HEK293 (cell line): ENCODE measurements around the gene UBE3B.

Experiments
- HOXC10 ChIP-seq: sonication (generic); formaldehyde crosslinking; IDR thresholded peaks from 2 replicates; pipeline ENCODE4 v1.8.1; 2023; ENCODE audit warnings: mild to moderate bottlenecking, missing genetic modification reagents
- KLF10 ChIP-seq: fragments of 450-650 bp; IDR thresholded peaks from 2 replicates; pipeline ENCODE4 v1.5.1; 2018; ENCODE audit warnings: missing biosample characterization, mild to moderate bottlenecking, missing genetic modification characterization
- KLF9 ChIP-seq: fragments of 450-650 bp; formaldehyde crosslinking; IDR thresholded peaks from 2 replicates; pipeline ENCODE4 v1.5.1; 2016; ENCODE audit warnings: missing biosample characterization, missing genetic modification characterization, low read depth
- TRIM28 ChIP-seq: IDR thresholded peaks from 2 replicates; pipeline ENCODE4 v1.6.1; 2011; ENCODE audit warnings: low read length, control low read depth, borderline replicate concordance
- YY1 ChIP-seq: fragments of 450-650 bp; formaldehyde crosslinking; IDR thresholded peaks from 2 replicates; pipeline ENCODE4 v1.5.1; 2018; ENCODE audit warnings: missing biosample characterization, missing genetic modification characterization
- YY2 ChIP-seq: fragments of 450-650 bp; formaldehyde crosslinking; IDR thresholded peaks from 2 replicates; pipeline ENCODE4 v1.5.1; 2016; ENCODE audit warnings: missing biosample characterization, missing genetic modification characterization
- ZBTB17 ChIP-seq: fragments of 450-650 bp; formaldehyde crosslinking; IDR thresholded peaks from 2 replicates; pipeline ENCODE4 v1.5.1; 2016; ENCODE audit warnings: missing biosample characterization, missing genetic modification characterization
- ZFP37 ChIP-seq: fragments of 450-650 bp; formaldehyde crosslinking; IDR thresholded peaks from 2 replicates; pipeline ENCODE4 v1.5.1; 2016; ENCODE audit warnings: missing biosample characterization, missing genetic modification characterization
- ZNF175 ChIP-seq: fragments of 450-650 bp; formaldehyde crosslinking; IDR thresholded peaks from 2 replicates; pipeline ENCODE4 v1.5.1; 2016; ENCODE audit warnings: missing biosample characterization, missing genetic modification characterization
- ZNF184 ChIP-seq: fragments of 450-650 bp; IDR thresholded peaks from 2 replicates; pipeline ENCODE4 v1.5.1; 2018; ENCODE audit warnings: missing biosample characterization, mild to moderate bottlenecking, missing genetic modification characterization
- ZNF223 ChIP-seq: fragments of 450-650 bp; formaldehyde crosslinking; IDR thresholded peaks from 2 replicates; pipeline ENCODE4 v1.5.1; 2016; ENCODE audit warnings: missing biosample characterization, missing genetic modification characterization
- ZNF302 ChIP-seq: fragments of 450-650 bp; formaldehyde crosslinking; IDR thresholded peaks from 2 replicates; pipeline ENCODE4 v1.5.1; 2016; ENCODE audit warnings: missing biosample characterization, missing genetic modification characterization, low read depth
- ZNF416 ChIP-seq: fragments of 450-650 bp; formaldehyde crosslinking; IDR thresholded peaks from 2 replicates; pipeline ENCODE4 v1.5.1; 2016; ENCODE audit warnings: missing biosample characterization, missing genetic modification characterization
- ZNF433 ChIP-seq: fragments of 450-650 bp; formaldehyde crosslinking; IDR thresholded peaks from 2 replicates; pipeline ENCODE4 v1.5.1; 2016; ENCODE audit warnings: missing biosample characterization, missing genetic modification characterization, low read depth
- ZNF558 ChIP-seq: fragments of 450-650 bp; formaldehyde crosslinking; IDR thresholded peaks from 2 replicates; pipeline ENCODE4 v1.5.1; 2016; ENCODE audit warnings: missing biosample characterization, missing genetic modification characterization
- ZNF654 ChIP-seq: fragments of 450-650 bp; formaldehyde crosslinking; IDR thresholded peaks from 2 replicates; pipeline ENCODE4 v1.5.1; 2016; ENCODE audit warnings: low read depth, missing biosample characterization, missing genetic modification characterization
- ZNF707 ChIP-seq: fragments of 450-650 bp; formaldehyde crosslinking; IDR thresholded peaks from 2 replicates; pipeline ENCODE4 v1.5.1; 2016; ENCODE audit warnings: missing biosample characterization, missing genetic modification characterization
- ZNF777 ChIP-seq: fragments of 450-650 bp; formaldehyde crosslinking; IDR thresholded peaks from 2 replicates; pipeline ENCODE4 v1.5.1; 2017; ENCODE audit warnings: missing biosample characterization, missing genetic modification characterization, borderline replicate concordance
- ZNF837 ChIP-seq: fragments of 450-650 bp; formaldehyde crosslinking; IDR thresholded peaks from 2 replicates; pipeline ENCODE4 v1.5.1; 2016; ENCODE audit warnings: missing biosample characterization, missing genetic modification characterization
- TF ChIP-seq, protein P1 (sequence below): fragments of 450-650 bp; formaldehyde crosslinking; IDR thresholded peaks from 2 replicates; pipeline ENCODE4 v1.5.1; 2016; ENCODE audit warnings: missing biosample characterization, missing genetic modification characterization
- TF ChIP-seq, protein P2 (sequence below): fragments of 450-650 bp; formaldehyde crosslinking; IDR thresholded peaks from 2 replicates; pipeline ENCODE4 v1.5.1; 2017; ENCODE audit warnings: missing biosample characterization, missing genetic modification characterization
- TF ChIP-seq, protein P3 (sequence below): fragments of 450-650 bp; formaldehyde crosslinking; IDR thresholded peaks from 2 replicates; pipeline ENCODE4 v1.5.1; 2016; ENCODE audit warnings: missing biosample characterization, missing genetic modification characterization, borderline replicate concordance
- TF ChIP-seq, protein P4 (sequence below): fragments of 450-650 bp; formaldehyde crosslinking; IDR thresholded peaks from 2 replicates; pipeline ENCODE4 v1.5.1; 2016; ENCODE audit warnings: missing biosample characterization, missing genetic modification characterization
- TF ChIP-seq, protein P5 (sequence below): fragments of 450-650 bp; formaldehyde crosslinking; IDR thresholded peaks from 2 replicates; pipeline ENCODE4 v1.5.1; 2017; ENCODE audit warnings: missing biosample characterization, missing genetic modification characterization
- TF ChIP-seq, protein P6 (sequence below): fragments of 450-650 bp; formaldehyde crosslinking; IDR thresholded peaks from 2 replicates; pipeline ENCODE4 v1.5.1; 2017; ENCODE audit warnings: missing biosample characterization, missing genetic modification characterization

UBE3B gene

DNA sequence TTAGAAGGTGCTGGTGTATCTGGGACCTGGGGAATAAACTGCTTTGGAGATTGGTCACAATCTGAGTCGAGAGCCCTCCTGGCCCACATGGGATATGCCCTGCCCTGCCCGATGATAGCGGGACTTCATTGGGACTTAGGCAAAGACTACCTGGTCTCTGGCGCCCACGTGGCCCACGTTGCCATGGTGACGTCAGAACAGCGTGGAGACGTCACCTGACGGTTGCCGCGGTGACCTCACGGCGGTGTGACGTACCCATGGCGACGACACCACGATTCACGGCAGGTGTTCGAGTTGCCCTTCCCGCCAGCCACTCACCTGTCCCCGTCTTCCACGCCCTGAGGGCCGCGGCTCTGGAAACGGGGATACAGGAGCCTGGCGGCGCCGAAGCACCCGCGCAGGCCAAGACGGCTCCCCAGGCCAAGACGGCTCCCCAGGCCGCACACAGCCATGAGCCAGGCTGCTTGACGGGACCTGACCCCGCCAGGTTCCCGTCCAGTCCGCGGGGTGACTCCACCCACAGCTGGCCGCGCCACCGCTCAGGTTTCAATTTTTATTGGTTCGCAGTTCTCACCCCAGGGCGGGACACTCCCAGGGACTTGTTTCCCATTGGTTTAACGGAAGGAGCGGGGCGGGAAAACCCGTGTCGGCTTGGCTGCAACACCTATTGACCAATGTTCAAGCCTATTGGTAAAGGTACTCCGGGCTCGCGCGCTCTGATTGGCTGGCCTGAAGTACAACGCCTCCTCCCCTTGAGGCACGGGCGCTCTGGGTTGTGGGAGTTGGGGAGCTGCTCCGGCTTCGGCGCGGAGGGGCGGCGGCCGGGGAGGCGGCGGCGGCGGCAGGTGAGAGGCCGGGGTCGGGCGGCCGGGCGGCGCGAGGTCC, 95.8 kb downstream of the UBE3B start, which contains the start of the genes MMAB and MVK (continued):
- TF ChIP-seq ZNF433 (no peak), ZNF654 (tag by site-specific recombination) (no peak), KLF9 (peak; percentile 47; the same call in 1 of the 2 replicates), ZNF837 (0 out of 2 replicates have a peak, but pooled peaks have one; percentile 68), YY2 (tag by site-specific recombination) (peak; percentile 93), ZBTB17 (tag by site-specific recombination) (peak; percentile 79), ZNF223 (tag by site-specific recombination) (0 out of 2 replicates have a peak, but pooled peaks have one; percentile 30), ZNF416 (tag by site-specific recombination) (no peak), ZFP37 (peak; percentile 75), ZNF558 (tag by site-specific recombination) (no peak), KLF10 (tag by site-specific recombination) (0 out of 2 replicates have a peak, but pooled peaks have one; percentile 50), ZNF184 (tag by site-specific recombination) (no peak), YY1 (tag by site-specific recombination) (peak; percentile 89), ZNF777 (tag by site-specific recombination) (peak; percentile 91; the same call in 1 of the 2 replicates), ZNF175 (no peak), TRIM28 (no peak), ZNF707 (tag by site-specific recombination) (no peak), HOXC10 (no peak), ZNF302 (tag by site-specific recombination) (no peak)
- TF ChIP-seq, protein P1, sequence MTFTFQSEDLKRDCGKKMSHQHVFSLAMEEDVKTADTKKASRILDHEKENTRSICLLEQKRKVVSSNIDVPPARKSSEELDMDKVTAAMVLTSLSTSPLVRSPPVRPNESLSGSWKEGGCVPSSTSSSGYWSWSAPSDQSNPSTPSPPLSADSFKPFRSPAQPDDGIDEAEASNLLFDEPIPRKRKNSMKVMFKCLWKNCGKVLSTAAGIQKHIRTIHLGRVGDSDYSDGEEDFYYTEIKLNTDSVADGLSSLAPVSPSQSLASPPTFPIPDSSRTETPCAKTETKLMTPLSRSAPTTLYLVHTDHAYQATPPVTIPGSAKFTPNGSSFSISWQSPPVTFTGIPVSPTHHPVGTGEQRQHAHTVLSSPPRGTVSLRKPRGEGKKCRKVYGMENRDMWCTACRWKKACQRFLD, result no peak
- TF ChIP-seq, protein P2, sequence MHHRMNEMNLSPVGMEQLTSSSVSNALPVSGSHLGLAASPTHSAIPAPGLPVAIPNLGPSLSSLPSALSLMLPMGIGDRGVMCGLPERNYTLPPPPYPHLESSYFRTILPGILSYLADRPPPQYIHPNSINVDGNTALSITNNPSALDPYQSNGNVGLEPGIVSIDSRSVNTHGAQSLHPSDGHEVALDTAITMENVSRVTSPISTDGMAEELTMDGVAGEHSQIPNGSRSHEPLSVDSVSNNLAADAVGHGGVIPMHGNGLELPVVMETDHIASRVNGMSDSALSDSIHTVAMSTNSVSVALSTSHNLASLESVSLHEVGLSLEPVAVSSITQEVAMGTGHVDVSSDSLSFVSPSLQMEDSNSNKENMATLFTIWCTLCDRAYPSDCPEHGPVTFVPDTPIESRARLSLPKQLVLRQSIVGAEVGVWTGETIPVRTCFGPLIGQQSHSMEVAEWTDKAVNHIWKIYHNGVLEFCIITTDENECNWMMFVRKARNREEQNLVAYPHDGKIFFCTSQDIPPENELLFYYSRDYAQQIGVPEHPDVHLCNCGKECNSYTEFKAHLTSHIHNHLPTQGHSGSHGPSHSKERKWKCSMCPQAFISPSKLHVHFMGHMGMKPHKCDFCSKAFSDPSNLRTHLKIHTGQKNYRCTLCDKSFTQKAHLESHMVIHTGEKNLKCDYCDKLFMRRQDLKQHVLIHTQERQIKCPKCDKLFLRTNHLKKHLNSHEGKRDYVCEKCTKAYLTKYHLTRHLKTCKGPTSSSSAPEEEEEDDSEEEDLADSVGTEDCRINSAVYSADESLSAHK (tag by site-specific recombination), result peak; percentile 23; the same call in 1 of the 2 replicates
- TF ChIP-seq, protein P3, sequence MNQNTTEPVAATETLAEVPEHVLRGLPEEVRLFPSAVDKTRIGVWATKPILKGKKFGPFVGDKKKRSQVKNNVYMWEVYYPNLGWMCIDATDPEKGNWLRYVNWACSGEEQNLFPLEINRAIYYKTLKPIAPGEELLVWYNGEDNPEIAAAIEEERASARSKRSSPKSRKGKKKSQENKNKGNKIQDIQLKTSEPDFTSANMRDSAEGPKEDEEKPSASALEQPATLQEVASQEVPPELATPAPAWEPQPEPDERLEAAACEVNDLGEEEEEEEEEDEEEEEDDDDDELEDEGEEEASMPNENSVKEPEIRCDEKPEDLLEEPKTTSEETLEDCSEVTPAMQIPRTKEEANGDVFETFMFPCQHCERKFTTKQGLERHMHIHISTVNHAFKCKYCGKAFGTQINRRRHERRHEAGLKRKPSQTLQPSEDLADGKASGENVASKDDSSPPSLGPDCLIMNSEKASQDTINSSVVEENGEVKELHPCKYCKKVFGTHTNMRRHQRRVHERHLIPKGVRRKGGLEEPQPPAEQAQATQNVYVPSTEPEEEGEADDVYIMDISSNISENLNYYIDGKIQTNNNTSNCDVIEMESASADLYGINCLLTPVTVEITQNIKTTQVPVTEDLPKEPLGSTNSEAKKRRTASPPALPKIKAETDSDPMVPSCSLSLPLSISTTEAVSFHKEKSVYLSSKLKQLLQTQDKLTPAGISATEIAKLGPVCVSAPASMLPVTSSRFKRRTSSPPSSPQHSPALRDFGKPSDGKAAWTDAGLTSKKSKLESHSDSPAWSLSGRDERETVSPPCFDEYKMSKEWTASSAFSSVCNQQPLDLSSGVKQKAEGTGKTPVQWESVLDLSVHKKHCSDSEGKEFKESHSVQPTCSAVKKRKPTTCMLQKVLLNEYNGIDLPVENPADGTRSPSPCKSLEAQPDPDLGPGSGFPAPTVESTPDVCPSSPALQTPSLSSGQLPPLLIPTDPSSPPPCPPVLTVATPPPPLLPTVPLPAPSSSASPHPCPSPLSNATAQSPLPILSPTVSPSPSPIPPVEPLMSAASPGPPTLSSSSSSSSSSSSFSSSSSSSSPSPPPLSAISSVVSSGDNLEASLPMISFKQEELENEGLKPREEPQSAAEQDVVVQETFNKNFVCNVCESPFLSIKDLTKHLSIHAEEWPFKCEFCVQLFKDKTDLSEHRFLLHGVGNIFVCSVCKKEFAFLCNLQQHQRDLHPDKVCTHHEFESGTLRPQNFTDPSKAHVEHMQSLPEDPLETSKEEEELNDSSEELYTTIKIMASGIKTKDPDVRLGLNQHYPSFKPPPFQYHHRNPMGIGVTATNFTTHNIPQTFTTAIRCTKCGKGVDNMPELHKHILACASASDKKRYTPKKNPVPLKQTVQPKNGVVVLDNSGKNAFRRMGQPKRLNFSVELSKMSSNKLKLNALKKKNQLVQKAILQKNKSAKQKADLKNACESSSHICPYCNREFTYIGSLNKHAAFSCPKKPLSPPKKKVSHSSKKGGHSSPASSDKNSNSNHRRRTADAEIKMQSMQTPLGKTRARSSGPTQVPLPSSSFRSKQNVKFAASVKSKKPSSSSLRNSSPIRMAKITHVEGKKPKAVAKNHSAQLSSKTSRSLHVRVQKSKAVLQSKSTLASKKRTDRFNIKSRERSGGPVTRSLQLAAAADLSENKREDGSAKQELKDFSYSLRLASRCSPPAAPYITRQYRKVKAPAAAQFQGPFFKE (tag by site-specific recombination), result peak; percentile 49; the same call in 1 of the 2 replicates
- TF ChIP-seq, protein P4, sequence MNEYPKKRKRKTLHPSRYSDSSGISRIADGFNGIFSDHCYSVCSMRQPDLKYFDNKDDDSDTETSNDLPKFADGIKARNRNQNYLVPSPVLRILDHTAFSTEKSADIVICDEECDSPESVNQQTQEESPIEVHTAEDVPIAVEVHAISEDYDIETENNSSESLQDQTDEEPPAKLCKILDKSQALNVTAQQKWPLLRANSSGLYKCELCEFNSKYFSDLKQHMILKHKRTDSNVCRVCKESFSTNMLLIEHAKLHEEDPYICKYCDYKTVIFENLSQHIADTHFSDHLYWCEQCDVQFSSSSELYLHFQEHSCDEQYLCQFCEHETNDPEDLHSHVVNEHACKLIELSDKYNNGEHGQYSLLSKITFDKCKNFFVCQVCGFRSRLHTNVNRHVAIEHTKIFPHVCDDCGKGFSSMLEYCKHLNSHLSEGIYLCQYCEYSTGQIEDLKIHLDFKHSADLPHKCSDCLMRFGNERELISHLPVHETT (tag by site-specific recombination), result peak; percentile 91
- TF ChIP-seq, protein P5, sequence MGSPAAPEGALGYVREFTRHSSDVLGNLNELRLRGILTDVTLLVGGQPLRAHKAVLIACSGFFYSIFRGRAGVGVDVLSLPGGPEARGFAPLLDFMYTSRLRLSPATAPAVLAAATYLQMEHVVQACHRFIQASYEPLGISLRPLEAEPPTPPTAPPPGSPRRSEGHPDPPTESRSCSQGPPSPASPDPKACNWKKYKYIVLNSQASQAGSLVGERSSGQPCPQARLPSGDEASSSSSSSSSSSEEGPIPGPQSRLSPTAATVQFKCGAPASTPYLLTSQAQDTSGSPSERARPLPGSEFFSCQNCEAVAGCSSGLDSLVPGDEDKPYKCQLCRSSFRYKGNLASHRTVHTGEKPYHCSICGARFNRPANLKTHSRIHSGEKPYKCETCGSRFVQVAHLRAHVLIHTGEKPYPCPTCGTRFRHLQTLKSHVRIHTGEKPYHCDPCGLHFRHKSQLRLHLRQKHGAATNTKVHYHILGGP (tag by site-specific recombination), result no peak
- TF ChIP-seq, protein P6, sequence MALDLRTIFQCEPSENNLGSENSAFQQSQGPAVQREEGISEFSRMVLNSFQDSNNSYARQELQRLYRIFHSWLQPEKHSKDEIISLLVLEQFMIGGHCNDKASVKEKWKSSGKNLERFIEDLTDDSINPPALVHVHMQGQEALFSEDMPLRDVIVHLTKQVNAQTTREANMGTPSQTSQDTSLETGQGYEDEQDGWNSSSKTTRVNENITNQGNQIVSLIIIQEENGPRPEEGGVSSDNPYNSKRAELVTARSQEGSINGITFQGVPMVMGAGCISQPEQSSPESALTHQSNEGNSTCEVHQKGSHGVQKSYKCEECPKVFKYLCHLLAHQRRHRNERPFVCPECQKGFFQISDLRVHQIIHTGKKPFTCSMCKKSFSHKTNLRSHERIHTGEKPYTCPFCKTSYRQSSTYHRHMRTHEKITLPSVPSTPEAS (tag by site-specific recombination), result 0 out of 2 replicates have a peak, but pooled peaks have one; percentile 35
